ENCODE data around the gene PACSIN2.

DNA sequence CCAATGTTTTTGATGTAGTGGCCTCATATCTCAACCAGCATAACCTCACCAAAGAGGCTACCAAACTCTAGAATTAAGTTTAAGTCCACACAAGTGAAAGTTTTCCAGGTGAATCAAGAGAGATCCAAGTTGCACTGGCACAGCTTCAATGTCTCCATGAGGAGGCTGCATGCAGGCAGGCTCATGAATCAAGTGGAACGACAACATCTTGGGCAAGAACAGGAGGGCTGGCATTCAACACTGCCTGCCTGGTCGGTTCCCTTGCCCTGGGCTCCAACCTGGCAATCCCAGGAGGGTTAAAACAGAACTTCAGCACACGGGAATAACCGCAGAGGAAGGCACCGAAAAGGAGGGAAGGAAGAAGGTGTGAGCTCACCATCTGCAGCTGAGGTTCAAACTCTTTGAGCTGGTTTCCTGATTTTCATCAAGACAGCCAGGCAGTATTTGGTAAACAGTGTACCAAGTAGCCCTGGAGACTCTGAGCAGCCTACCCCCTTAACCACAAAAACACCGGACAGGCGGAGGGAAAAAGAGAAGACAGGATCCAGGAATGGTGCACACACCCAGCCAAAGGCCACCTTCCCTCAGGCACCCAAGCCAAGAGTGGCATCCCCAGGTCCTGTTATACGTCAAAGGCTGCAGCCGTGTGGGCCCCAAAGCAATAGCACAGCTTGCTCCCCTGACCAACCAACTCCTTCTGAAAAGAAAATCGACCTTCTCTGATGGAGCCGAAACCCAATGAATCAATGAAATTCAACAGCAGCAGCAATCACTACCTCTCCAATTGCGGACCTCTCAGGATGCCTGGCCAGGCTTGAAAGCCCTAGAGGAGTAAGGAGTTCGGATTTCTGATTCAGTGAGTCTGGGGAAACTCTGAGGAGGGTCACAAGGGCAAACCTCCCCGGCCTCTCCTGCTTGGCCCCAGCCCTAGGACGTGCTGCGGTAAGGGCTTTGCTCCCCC lies 1.3 kb downstream of the PACSIN2 start:
- no peak for TF ChIP-seq POLR2A (IDR thresholded peaks at IDR 0.05)
- TF ChIP-seq, protein P1, sequence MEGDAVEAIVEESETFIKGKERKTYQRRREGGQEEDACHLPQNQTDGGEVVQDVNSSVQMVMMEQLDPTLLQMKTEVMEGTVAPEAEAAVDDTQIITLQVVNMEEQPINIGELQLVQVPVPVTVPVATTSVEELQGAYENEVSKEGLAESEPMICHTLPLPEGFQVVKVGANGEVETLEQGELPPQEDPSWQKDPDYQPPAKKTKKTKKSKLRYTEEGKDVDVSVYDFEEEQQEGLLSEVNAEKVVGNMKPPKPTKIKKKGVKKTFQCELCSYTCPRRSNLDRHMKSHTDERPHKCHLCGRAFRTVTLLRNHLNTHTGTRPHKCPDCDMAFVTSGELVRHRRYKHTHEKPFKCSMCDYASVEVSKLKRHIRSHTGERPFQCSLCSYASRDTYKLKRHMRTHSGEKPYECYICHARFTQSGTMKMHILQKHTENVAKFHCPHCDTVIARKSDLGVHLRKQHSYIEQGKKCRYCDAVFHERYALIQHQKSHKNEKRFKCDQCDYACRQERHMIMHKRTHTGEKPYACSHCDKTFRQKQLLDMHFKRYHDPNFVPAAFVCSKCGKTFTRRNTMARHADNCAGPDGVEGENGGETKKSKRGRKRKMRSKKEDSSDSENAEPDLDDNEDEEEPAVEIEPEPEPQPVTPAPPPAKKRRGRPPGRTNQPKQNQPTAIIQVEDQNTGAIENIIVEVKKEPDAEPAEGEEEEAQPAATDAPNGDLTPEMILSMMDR (IDR thresholded peaks at IDR 0.05) = no peak

Data from thyroid gland (tissue), 4 donors.